B cell (primary cell): ENCODE results near the gene C11orf91. TPM values are rescaled to one million over a fixed set of nuclear protein-coding genes. Genes with fewer than 3 reads are reported as not detected.
A peak's percentile ranks its signal among the peaks of the same experiment; 100 is the strongest.

ENCODE experiments used
- ATAC-seq: fragments of 200-7000 bp; cut with Tn5 transposase; one replicate; pipeline ENCODE4 v1.10.0; 2021; ENCODE audit warnings: low read depth, mild to moderate bottlenecking, moderate number of reproducible peaks, moderate library complexity
- CTCF ChIA-PET: fragments of 350-600 bp; sonication (Branson Sonifier 250); formaldehyde crosslinking; loops from one replicate; lab custom pipeline; 2021; ENCODE audit warnings: antibody characterized with exemption, inconsistent platforms; lab: Charles Lee
- POLR2A ChIA-PET: fragments of 350-600 bp; sonication (Branson Sonifier 250); formaldehyde crosslinking; loops from one replicate; lab custom pipeline; 2021; ENCODE audit warnings: antibody characterized with exemption; lab: Charles Lee
- DNase-seq: peaks from one replicate; pipeline ENCODE4 v3.0.0; 2013
- H2AFZ ChIP-seq: 2 replicates; pipeline ENCODE4 v1.6.1; 2012; ENCODE audit warnings: mild to moderate bottlenecking, low read depth, low read length; ENCODE audit not compliant: insufficient read depth, poor library complexity, severe bottlenecking
- H3K27ac ChIP-seq, 2 donors: 1 replicate in 1 of 2; 2 replicates in 1 of 2; pipeline ENCODE4 v1.5.1; 2012 to 2013; ENCODE audit warnings: low read length in 2 of 2, mild to moderate bottlenecking in 2 of 2, moderate library complexity in 1 of 2
- H3K27me3 ChIP-seq, 4 experiments: fragments of 200-600 bp in 1 of 4; sonication (generic) in 1 of 4; replicated peaks in 1 of 4; 1 replicate in 2 of 4; 2 replicates in 2 of 4; pipeline versions ENCODE4 v1.6.1 to v1.7.0; 2013 to 2016; ENCODE audit warnings: low read length in 3 of 4, mild to moderate bottlenecking in 2 of 4, mixed read lengths in 1 of 4, moderate library complexity in 1 of 4; ENCODE audit not compliant: insufficient read depth in 4 of 4, control insufficient read depth in 3 of 4; ENCODE audit errors: control extremely low read depth in 1 of 4
- H3K36me3 ChIP-seq, 2 experiments: replicated peaks in 1 of 2; 1 replicate in 1 of 2; 2 replicates in 1 of 2; pipeline versions ENCODE4 v1.6.1 to v1.7.1; 2013; ENCODE audit warnings: low read length in 1 of 2; ENCODE audit not compliant: insufficient read depth in 2 of 2, control insufficient read depth in 1 of 2; ENCODE audit errors: control extremely low read depth in 1 of 2, extremely low read depth in 1 of 2
- H3K4me1 ChIP-seq, 2 donors: fragments of 200-600 bp in 1 of 2; sonication (generic) in 1 of 2; 1 replicate in 1 of 2; 2 replicates in 1 of 2; pipeline versions ENCODE4 v1.5.1 to v1.6.1; 2013 to 2017; ENCODE audit warnings: low read length in 2 of 2; ENCODE audit not compliant: control insufficient read depth in 2 of 2, insufficient read depth in 2 of 2
- H3K4me2 ChIP-seq: replicated peaks from 2 replicates; pipeline ENCODE3; 2012; ENCODE audit warnings: mild to moderate bottlenecking, low read depth, low read length; ENCODE audit not compliant: poor library complexity, severe bottlenecking
- H3K4me3 ChIP-seq, 5 experiments: fragments of 200-600 bp in 1 of 5; sonication (generic) in 1 of 5; 1 replicate in 3 of 5; 2 replicates in 2 of 5; pipeline versions ENCODE4 v1.5.1 to v1.7.0; 2011 to 2016; ENCODE audit warnings: low read length in 4 of 5, mild to moderate bottlenecking in 4 of 5, low read depth in 2 of 5, control low read depth in 1 of 5, moderate library complexity in 1 of 5; ENCODE audit not compliant: insufficient read depth in 1 of 5; ENCODE audit errors: control extremely low read depth in 1 of 5, extremely low read depth in 1 of 5
- H3K79me2 ChIP-seq: fragments of 200-600 bp; sonication (generic); one replicate; pipeline ENCODE4 v1.6.0; 2016; ENCODE audit warnings: low read length; ENCODE audit not compliant: control insufficient read depth, insufficient read depth
- H3K9ac ChIP-seq: fragments of 200-600 bp; sonication (generic); 2 replicates; pipeline ENCODE4 v1.6.1; 2017; ENCODE audit warnings: mild to moderate bottlenecking, low read length, moderate library complexity
- H3K9me3 ChIP-seq, 3 donors: one replicate each; pipeline versions ENCODE4 v1.6.1 to v1.7.1; 2013; ENCODE audit warnings: low read length in 2 of 3; ENCODE audit not compliant: control insufficient read depth in 2 of 3, insufficient read depth in 1 of 3; ENCODE audit errors: control extremely low read depth in 1 of 3
- H4K20me1 ChIP-seq: 2 replicates; pipeline ENCODE4 v1.6.0; 2012; ENCODE audit warnings: mild to moderate bottlenecking, low read length; ENCODE audit not compliant: insufficient read depth, control insufficient read depth, poor library complexity, severe bottlenecking
- H3K27ac Mint-ChIP-seq: one replicate; pipeline ENCODE4 v1.8.0; 2021; ENCODE audit warnings: mixed read lengths
- H3K27me3 Mint-ChIP-seq: one replicate; pipeline ENCODE4 v1.8.0; 2021; ENCODE audit warnings: mixed read lengths
- H3K4me1 Mint-ChIP-seq: one replicate; pipeline ENCODE4 v1.8.0; 2021; ENCODE audit warnings: mixed read lengths
- H3K4me3 Mint-ChIP-seq: one replicate; pipeline ENCODE4 v1.8.0; 2021; ENCODE audit warnings: mixed read lengths
- H3K9me3 Mint-ChIP-seq: one replicate; pipeline ENCODE4 v1.8.0; 2022; ENCODE audit warnings: mixed read lengths; ENCODE audit not compliant: insufficient read depth
- EZH2 ChIP-seq: IDR thresholded peaks from 2 replicates; pipeline ENCODE4 v1.6.1; 2012; ENCODE audit warnings: borderline replicate concordance, low read depth, mild to moderate bottlenecking, moderate library complexity, low read length; ENCODE audit not compliant: insufficient read depth, poor library complexity, severe bottlenecking
- WGBS: methylation state at CpG from one replicate; pipeline ENCODE4 v1.1.5; 2013; ENCODE audit warnings: missing lambda C conversion rate; ENCODE audit not compliant: insufficient coverage; 5-methylcytosine and 5-hydroxymethylcytosine counted together
- intact Hi-C: fragments of 100-400 bp; cut with micrococcal nuclease; formaldehyde crosslinking; loops from one replicate; pipeline ENCODE4 v1.10.0; 2022
- polyA plus RNA-seq: library from polyadenylated mRNA; depleted of rRNA; stranded (reverse); fragments of >200 nt; gene quantifications from 2 replicates; pipeline ENCODE4 v1.2.3, GENCODE V29; 2012
- total RNA-seq, 2 donors: library from RNA; stranded (reverse); fragments of 120-200 nt in 1 of 2; gene quantifications; 1 replicate in 1 of 2; 2 replicates in 1 of 2; pipeline versions ENCODE4 v1.2.3 to v1.2.4, GENCODE V29; 2013 to 2022
- TF ChIP-seq, protein P1 (sequence below): fragments of 200-600 bp; IDR thresholded peaks from one replicate; pipeline ENCODE4 v1.8.0; 2022; ENCODE audit warnings: antibody characterized with exemption, mild to moderate bottlenecking

Gene C11orf91
- total and polyA plus RNA-seq, 2 donors (not counting 1 experiment from before 2014, with no cell fraction given): not detected

DNA sequence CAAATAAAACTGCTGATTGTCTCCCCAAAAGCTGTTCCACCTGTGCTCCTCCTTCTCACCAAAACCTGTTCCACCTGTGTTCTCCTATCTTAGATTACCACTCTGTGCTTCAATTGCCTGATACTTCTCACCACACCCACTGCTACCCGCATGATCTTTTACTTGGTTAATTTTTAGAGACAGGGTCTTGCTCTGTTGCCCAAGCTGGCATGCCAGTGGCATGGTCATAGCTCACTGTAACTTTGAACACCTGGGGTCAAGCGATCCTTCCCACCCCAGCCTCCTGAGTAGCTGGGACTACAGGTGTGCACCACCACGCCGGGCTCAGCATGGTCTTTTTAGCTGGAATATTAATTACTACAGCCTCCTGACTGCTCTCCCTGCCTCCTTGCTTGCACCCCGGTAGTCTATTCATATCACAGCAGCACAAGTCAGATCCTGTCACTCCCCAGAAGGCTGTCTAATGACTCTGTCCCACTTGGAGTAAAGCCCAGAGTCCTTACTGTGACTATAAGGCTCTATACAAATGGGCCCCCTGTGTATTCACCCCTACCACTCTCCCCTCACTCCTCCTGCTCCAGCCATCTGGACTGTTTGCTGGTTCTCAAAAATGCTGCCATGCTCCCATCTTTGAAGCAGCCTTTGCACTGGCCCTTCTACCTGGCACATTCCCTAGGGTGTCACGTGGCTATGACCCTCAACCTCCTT lies 3.5 kb downstream of the C11orf91 start:
- H3K4me3 Mint-ChIP-seq: no peak overlapping the region
- H2AFZ ChIP-seq: peak overlapping the region; percentile 22
- WGBS: 94% methylated on average over 6 of the region's 6 CpGs

GRCh38 chr11:33696411-33696810 lies 4.2 kb downstream of the C11orf91 start:
- Histone ChIP-seq H3K36me3 (no peaks in the 10 kb centered on the region), H2AFZ (peak overlapping the region; percentile 22), H3K4me3 (no peak overlapping the region), H3K27me3 (peaks cover 0 to 20% (median 4%) of the 10 kb centered on the region in 4 experiments), H3K9me3 (peaks cover 0 to 4% (median 0%) of the 10 kb centered on the region in 3 donors), H3K9ac (no peak overlapping the region), H3K27ac (no peak overlapping the region), H3K4me2 (no peak overlapping the region), H4K20me1 (no peaks in the 10 kb centered on the region), H3K79me2 (no peaks in the 10 kb centered on the region), H3K4me1 (peaks cover 5 to 14% of the 10 kb centered on the region in 2 donors)
- Mint-ChIP-seq H3K4me1 (peaks cover 16% of the 10 kb centered on the region), H3K27ac (no peak overlapping the region), H3K4me3 (no peak overlapping the region), H3K27me3 (peaks cover 13% of the 10 kb centered on the region), H3K9me3 (no peaks in the 10 kb centered on the region)
- no peak for ATAC-seq
- 17% methylated on average over 5 of the region's 5 CpGs for WGBS
- TF ChIP-seq, protein P1, sequence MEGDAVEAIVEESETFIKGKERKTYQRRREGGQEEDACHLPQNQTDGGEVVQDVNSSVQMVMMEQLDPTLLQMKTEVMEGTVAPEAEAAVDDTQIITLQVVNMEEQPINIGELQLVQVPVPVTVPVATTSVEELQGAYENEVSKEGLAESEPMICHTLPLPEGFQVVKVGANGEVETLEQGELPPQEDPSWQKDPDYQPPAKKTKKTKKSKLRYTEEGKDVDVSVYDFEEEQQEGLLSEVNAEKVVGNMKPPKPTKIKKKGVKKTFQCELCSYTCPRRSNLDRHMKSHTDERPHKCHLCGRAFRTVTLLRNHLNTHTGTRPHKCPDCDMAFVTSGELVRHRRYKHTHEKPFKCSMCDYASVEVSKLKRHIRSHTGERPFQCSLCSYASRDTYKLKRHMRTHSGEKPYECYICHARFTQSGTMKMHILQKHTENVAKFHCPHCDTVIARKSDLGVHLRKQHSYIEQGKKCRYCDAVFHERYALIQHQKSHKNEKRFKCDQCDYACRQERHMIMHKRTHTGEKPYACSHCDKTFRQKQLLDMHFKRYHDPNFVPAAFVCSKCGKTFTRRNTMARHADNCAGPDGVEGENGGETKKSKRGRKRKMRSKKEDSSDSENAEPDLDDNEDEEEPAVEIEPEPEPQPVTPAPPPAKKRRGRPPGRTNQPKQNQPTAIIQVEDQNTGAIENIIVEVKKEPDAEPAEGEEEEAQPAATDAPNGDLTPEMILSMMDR: no peak
- no peak for TF ChIP-seq EZH2
- intact Hi-C loops: no loop called here
- CTCF ChIA-PET: no interaction called here
- POLR2A ChIA-PET: no interaction called here
- peak; percentile 26 for DNase-seq

More for the DNA sequence above, 3.5 kb downstream of the C11orf91 start:
- peaks cover 17% of the 10 kb centered on the region for H3K4me1 Mint-ChIP-seq
- Histone ChIP-seq H3K27ac (no peak overlapping the region), H3K4me2 (no peak overlapping the region), H3K36me3 (no peaks in the 10 kb centered on the region), H3K4me1 (peaks cover 6 to 16% of the 10 kb centered on the region in 2 donors), H3K9ac (no peak overlapping the region), H4K20me1 (no peaks in the 10 kb centered on the region), H3K4me3 (no peak overlapping the region), H3K9me3 (peaks cover 0 to 4% (median 0%) of the 10 kb centered on the region in 3 donors), H3K79me2 (no peaks in the 10 kb centered on the region), H3K27me3 (peaks cover 0 to 20% (median 4%) of the 10 kb centered on the region in 4 experiments)
- H3K9me3 Mint-ChIP-seq: no peaks in the 10 kb centered on the region
- TF ChIP-seq EZH2: no peak
- ChIA-PET POLR2A (no interaction called here), CTCF (no interaction called here)
- DNase-seq (no peak), ATAC-seq (no peak)
- H3K27me3 Mint-ChIP-seq: peaks cover 11% of the 10 kb centered on the region
- H3K27ac Mint-ChIP-seq: no peak overlapping the region
- intact Hi-C loops: no loop called here
